K562 (cell line): ENCODE data around the gene SANBR.

Experiments used
- ARHGAP35 ChIP-seq: fragments of 450-650 bp; IDR thresholded peaks from 2 replicates; pipeline ENCODE4 v1.6.1; 2018; ENCODE audit not compliant: partially characterized antibody
- CBFA2T3 ChIP-seq: fragments of 450-650 bp; IDR thresholded peaks from 2 replicates; pipeline ENCODE4 v1.6.1; 2017
- MTA3 ChIP-seq: fragments of 450-650 bp; formaldehyde crosslinking; IDR thresholded peaks from 2 replicates; pipeline ENCODE4 v1.6.1; 2017; ENCODE audit warnings: mild to moderate bottlenecking, borderline replicate concordance
- POLR3A ChIP-seq: IDR thresholded peaks from 2 replicates; pipeline ENCODE4 v1.6.1; 2011; ENCODE audit warnings: borderline replicate concordance, mild to moderate bottlenecking, moderate library complexity; ENCODE audit not compliant: insufficient read length, insufficient read depth; ENCODE audit errors: extremely low read depth
- RFX5 ChIP-seq: IDR thresholded peaks from 2 replicates; pipeline ENCODE4 v1.6.1; 2011; ENCODE audit warnings: low read depth, mild to moderate bottlenecking, improper control_type of control experiment, low read length
- RNF2 ChIP-seq: sonication (generic); IDR thresholded peaks from 2 replicates; pipeline ENCODE4 v1.6.1; 2016
- STAT5A ChIP-seq: IDR thresholded peaks from 2 replicates; pipeline ENCODE4 v1.6.1; 2012; ENCODE audit warnings: low read length, inconsistent platforms, borderline replicate concordance
- ZNF3 ChIP-seq: fragments of 250-450 bp; sonication (Bioruptor Pico); IDR thresholded peaks from 2 replicates; pipeline ENCODE4 v1.5.0; 2021; ENCODE audit warnings: mild to moderate bottlenecking, moderate library complexity
- TF ChIP-seq, protein P1 (sequence below), 3 experiments: IDR thresholded peaks in 2 of 3; conservative IDR thresholded peaks in 1 of 3; 2 replicates each; pipeline ENCODE4 v1.5.1; 2011 to 2012; ENCODE audit warnings: low read length in 3 of 3, mild to moderate bottlenecking in 3 of 3, control low read depth in 2 of 3, improper control_type of control experiment in 1 of 3, inconsistent platforms in 1 of 3, low read depth in 1 of 3, mixed read lengths in 1 of 3, moderate library complexity in 1 of 3; ENCODE audit not compliant: insufficient read depth in 2 of 3

DNA sequence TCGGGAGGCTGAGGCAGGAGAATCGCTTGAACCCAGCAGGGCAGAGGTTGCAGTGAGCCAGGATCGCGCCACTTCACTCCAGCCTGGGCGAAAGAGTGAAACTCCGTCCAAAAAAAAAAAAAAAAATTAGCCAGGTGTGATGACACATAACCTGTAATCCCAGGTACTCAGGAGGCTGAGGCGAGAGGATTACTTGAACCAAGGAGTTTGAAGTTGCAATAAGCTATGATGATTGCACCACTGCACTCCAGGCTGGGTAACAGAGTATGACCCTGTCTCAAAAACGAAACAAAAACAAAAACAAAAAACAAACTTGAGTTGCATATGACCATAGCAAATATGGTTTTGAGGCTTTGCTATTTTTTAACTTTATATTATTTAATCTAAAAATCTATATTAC, 25.8 kb downstream of the SANBR start:
- TF ChIP-seq CBFA2T3: no peak
- TF ChIP-seq POLR3A: no peak
- TF ChIP-seq, protein P1, sequence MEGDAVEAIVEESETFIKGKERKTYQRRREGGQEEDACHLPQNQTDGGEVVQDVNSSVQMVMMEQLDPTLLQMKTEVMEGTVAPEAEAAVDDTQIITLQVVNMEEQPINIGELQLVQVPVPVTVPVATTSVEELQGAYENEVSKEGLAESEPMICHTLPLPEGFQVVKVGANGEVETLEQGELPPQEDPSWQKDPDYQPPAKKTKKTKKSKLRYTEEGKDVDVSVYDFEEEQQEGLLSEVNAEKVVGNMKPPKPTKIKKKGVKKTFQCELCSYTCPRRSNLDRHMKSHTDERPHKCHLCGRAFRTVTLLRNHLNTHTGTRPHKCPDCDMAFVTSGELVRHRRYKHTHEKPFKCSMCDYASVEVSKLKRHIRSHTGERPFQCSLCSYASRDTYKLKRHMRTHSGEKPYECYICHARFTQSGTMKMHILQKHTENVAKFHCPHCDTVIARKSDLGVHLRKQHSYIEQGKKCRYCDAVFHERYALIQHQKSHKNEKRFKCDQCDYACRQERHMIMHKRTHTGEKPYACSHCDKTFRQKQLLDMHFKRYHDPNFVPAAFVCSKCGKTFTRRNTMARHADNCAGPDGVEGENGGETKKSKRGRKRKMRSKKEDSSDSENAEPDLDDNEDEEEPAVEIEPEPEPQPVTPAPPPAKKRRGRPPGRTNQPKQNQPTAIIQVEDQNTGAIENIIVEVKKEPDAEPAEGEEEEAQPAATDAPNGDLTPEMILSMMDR (IDR thresholded peaks at IDR 0.05 in 2 of 3, conservative IDR thresholded peaks at IDR 0.05 in 1 of 3; ENCODE audit: insufficient read depth in 2 of 3, low read depth in 1 of 3, low read length in 3 of 3): no peak
- no peak for TF ChIP-seq RNF2
- no peak for TF ChIP-seq STAT5A
- TF ChIP-seq MTA3: no peak
- no peak for TF ChIP-seq ZNF3 (CRISPR knock-in tag)
- TF ChIP-seq ARHGAP35: no peak
- no peak for TF ChIP-seq RFX5
